ENCODE results near the gene TRAF4. TPM values are rescaled to one million over a fixed set of nuclear protein-coding genes. Genes with fewer than 3 reads are reported as not detected.
A peak's percentile ranks its signal among the peaks of the same experiment; 100 is the strongest.

Gene TRAF4
- total and polyA plus RNA-seq, 9 of the 15 experiments (the other 6 are each of a cell fraction or from before 2014, with no cell fraction given), result 2.4 to 147 (median 72.4) TPM

DNA sequence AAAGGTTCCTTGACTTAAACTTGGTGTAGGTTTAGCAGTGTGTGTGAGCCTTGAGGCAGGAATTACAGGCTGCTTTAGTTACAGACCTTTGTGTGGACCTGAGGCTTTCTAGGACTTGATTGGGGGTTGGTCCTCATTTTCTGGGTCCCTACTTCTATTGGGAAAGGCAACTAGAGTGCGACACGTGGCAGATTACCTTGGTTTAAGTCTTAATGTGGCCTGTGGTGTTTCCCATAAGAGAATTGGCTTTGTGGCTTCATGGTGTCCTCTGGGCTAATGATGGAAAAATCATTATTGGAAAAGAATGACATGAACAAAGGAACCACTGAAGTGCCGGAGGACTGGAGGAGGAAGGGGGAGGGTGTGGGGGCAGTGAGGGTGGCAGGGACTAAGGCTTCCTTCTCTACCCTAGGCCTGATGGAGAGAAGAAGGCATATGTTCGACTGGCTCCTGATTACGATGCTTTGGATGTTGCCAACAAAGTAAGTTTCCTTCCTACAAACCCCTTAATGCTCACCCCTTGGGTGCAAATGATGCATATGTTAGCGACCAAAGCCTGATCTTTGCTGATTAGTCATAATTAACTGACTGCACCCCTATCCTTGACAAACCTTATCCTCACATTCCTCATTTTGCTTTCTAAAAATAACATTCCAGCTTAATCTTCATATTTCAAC is 20.5 kb upstream of the TRAF4 start (continued):
- TF ChIP-seq TAL1 (IDR thresholded peaks at IDR 0.05) (no peak), ZBTB40 (IDR thresholded peaks at IDR 0.05) (no peak), ZBTB40 (CRISPR knock-in tag; IDR thresholded peaks at IDR 0.05) (no peak), SMARCE1 (IDR thresholded peaks at IDR 0.05) (no peak), POLR2H (tag; IDR thresholded peaks at IDR 0.05; ENCODE audit: low read depth) (no peak), ZHX1 (conservative IDR thresholded peaks at IDR 0.05; ENCODE audit: low read length) (no peak), DPF2 (IDR thresholded peaks at IDR 0.05) (no peak), SP2 (IDR thresholded peaks at IDR 0.05; ENCODE audit: extremely low read depth, low read depth, low read length, poor library complexity, severe bottlenecking) (no peak), ZNF644 (tag; IDR thresholded peaks at IDR 0.05; ENCODE audit: low read depth) (no peak), POLR2B (IDR thresholded peaks at IDR 0.05; ENCODE audit: low read depth, partially characterized antibody) (peak; percentile 44), ZBTB7A (IDR thresholded peaks at IDR 0.05; ENCODE audit: borderline replicate concordance, control insufficient read depth, low read depth, low read length) (no peak), JUNB (CRISPR knock-in tag; conservative IDR thresholded peaks at IDR 0.05) (no peak)

Data from K562 (cell line).